Measurements from ENCODE around the gene PSME4. TPM values are rescaled to one million over a fixed set of nuclear protein-coding genes. Genes with fewer than 3 reads are reported as not detected.
A peak's percentile ranks its signal among the peaks of the same experiment; 100 is the strongest.

The PSME4 gene
- total RNA-seq, 1 experiment from 2014 or later, result 65.2 TPM

DNA sequence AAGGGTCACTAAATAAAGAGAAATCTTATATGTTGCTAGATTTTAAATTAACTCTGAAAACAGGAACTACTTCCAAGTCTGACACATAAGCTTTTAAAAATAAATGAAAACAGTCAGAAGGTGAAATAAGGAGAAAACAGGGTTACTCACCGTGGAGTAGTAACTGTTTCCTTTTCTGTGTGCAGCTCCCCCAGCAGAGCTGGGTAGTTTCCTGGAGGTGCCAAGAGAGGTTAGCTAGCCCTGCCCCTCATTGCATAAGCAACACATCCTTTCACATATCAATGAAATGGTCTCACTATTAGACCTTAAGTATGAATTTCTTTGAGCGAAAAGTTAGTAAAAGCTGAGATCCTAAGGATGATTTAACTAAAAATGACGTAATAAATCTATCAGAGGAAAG is 57.1 kb downstream of the PSME4 start:
- H3K4me1 Mint-ChIP-seq (ENCODE audit: insufficient read depth, unreplicated experiment), result no peaks in the 10 kb centered on the region
- CTCF ChIA-PET, result no interaction called here
- no TSS peak for BruUV-seq (replicated peaks)
- H3K9me3 Mint-ChIP-seq (ENCODE audit: unreplicated experiment), result no peaks in the 10 kb centered on the region
- no peak overlapping the region for H3K4me3 Mint-ChIP-seq (ENCODE audit: unreplicated experiment)
- no peak overlapping the region for H3K27ac Mint-ChIP-seq (ENCODE audit: low read depth, unreplicated experiment)
- intact Hi-C loops (cut with micrococcal nuclease), result loop anchor here (10.0 kb wide), 1 partner anchor 171 kb away; no protein-coding TSS in a partner anchor
- POLR2A ChIA-PET, result interaction anchor here (1.0 to 4.0 kb wide), 2 partner anchors 18 to 56 kb away, joined by 4 to 19 read pairs; partner anchors contain the start of gene PSME4
- TF ChIP-seq, protein P1, sequence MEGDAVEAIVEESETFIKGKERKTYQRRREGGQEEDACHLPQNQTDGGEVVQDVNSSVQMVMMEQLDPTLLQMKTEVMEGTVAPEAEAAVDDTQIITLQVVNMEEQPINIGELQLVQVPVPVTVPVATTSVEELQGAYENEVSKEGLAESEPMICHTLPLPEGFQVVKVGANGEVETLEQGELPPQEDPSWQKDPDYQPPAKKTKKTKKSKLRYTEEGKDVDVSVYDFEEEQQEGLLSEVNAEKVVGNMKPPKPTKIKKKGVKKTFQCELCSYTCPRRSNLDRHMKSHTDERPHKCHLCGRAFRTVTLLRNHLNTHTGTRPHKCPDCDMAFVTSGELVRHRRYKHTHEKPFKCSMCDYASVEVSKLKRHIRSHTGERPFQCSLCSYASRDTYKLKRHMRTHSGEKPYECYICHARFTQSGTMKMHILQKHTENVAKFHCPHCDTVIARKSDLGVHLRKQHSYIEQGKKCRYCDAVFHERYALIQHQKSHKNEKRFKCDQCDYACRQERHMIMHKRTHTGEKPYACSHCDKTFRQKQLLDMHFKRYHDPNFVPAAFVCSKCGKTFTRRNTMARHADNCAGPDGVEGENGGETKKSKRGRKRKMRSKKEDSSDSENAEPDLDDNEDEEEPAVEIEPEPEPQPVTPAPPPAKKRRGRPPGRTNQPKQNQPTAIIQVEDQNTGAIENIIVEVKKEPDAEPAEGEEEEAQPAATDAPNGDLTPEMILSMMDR (IDR thresholded peaks at IDR 0.05; ENCODE audit: unreplicated experiment), result no peak
- no peaks in the 10 kb centered on the region for H3K27me3 Mint-ChIP-seq (ENCODE audit: insufficient read depth, unreplicated experiment)
- peaks cover 43% of the 10 kb centered on the region for H3K36me3 Mint-ChIP-seq (ENCODE audit: insufficient read depth, unreplicated experiment)
- peak; percentile 33 for DNase-seq (ENCODE audit: unreplicated experiment)

DNA sequence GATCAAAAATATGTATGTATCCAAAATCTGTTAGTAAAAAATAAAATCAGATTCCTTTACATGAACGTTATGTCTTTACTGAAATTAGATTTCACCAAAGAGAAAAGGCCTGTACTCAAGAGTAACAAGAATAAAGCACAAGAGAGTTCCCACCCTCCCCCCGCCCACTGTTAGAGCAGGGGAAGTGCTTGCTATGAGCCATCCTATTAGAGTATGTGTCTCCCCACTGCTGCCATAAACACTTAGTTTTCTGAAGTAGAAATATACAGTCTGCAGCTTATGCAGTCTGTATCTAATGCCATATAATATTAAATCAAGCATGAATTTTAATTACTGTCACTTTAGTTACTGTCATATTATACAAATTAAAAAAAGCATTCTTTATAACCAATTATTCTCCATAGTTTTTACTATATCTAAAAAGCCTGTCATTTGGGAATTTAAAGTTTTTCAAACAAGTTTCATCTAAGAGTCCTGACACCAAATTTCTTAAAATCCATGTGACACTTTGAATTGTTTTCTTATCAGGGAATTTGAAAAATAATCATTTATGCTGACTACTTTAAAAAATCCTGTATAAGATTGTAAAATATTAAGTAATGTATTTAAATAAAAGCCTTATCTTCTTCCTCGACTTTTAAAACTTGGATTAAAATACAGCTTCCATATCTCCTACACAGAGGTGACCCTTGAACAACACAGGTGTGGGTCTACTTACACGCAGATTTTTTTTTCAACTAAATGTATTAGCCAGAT is 59.2 kb downstream of the PSME4 start:
- Mint-ChIP-seq H3K27ac (ENCODE audit: low read depth, unreplicated experiment) (no peak overlapping the region), H3K9me3 (ENCODE audit: unreplicated experiment) (no peaks in the 10 kb centered on the region), H3K4me1 (ENCODE audit: insufficient read depth, unreplicated experiment) (no peaks in the 10 kb centered on the region), H3K27me3 (ENCODE audit: insufficient read depth, unreplicated experiment) (no peaks in the 10 kb centered on the region), H3K36me3 (ENCODE audit: insufficient read depth, unreplicated experiment) (peaks cover 50% of the 10 kb centered on the region), H3K4me3 (ENCODE audit: unreplicated experiment) (no peak overlapping the region)
- ChIA-PET POLR2A (interaction anchor here (0.6 to 4.0 kb wide), 4 partner anchors 11 to 1666 kb away, joined by 3 to 19 read pairs (median 6); partner anchors contain the start of gene PSME4), CTCF (interaction anchor here (0.6 to 1.8 kb wide), 5 partner anchors 9 to 57 kb away, joined by 3 to 4 read pairs (median 3); no protein-coding TSS in a partner anchor)
- intact Hi-C loops (cut with micrococcal nuclease), result loop anchor here (10.0 kb wide), 1 partner anchor 173 kb away; no protein-coding TSS in a partner anchor
- DNase-seq (ENCODE audit: unreplicated experiment), result no peak
- no TSS peak for BruUV-seq (replicated peaks)
- TF ChIP-seq, protein P1 (IDR thresholded peaks at IDR 0.05; ENCODE audit: unreplicated experiment), result no peak

GRCh38 chr2:53907582-53907981 is 63.2 kb downstream of the PSME4 start:
- Mint-ChIP-seq H3K9me3 (ENCODE audit: unreplicated experiment) (no peaks in the 10 kb centered on the region), H3K4me3 (ENCODE audit: unreplicated experiment) (no peak overlapping the region), H3K27ac (ENCODE audit: low read depth, unreplicated experiment) (no peak overlapping the region), H3K36me3 (ENCODE audit: insufficient read depth, unreplicated experiment) (peaks cover 63% of the 10 kb centered on the region), H3K27me3 (ENCODE audit: insufficient read depth, unreplicated experiment) (no peaks in the 10 kb centered on the region), H3K4me1 (ENCODE audit: insufficient read depth, unreplicated experiment) (no peaks in the 10 kb centered on the region)
- intact Hi-C loops (cut with micrococcal nuclease), result no loop called here
- DNase-seq (ENCODE audit: unreplicated experiment), result no peak
- TF ChIP-seq, protein P1 (IDR thresholded peaks at IDR 0.05; ENCODE audit: unreplicated experiment), result no peak
- ChIA-PET CTCF (interaction anchor here (1.1 kb wide), 1 partner anchor 10 kb away, joined by 3 read pairs; no protein-coding TSS in a partner anchor), POLR2A (no interaction called here)
- BruUV-seq (replicated peaks), result no TSS peak

- peaks cover 76% of the 10 kb centered on the region for H3K36me3 Mint-ChIP-seq (ENCODE audit: insufficient read depth, unreplicated experiment)
- no TSS peak for BruUV-seq (replicated peaks)
- no peak overlapping the region for H3K4me3 Mint-ChIP-seq (ENCODE audit: unreplicated experiment)
- no peak overlapping the region for H3K27ac Mint-ChIP-seq (ENCODE audit: low read depth, unreplicated experiment)
- no peak for DNase-seq (ENCODE audit: unreplicated experiment)
- ChIA-PET CTCF (interaction anchor here (0.6 to 0.7 kb wide), 2 partner anchors 198 to 794 kb away, joined by 3 read pairs; no protein-coding TSS in a partner anchor), POLR2A (interaction anchor here (1.4 kb wide), 1 partner anchor 17 kb away, joined by 3 read pairs; no protein-coding TSS in a partner anchor)
- TF ChIP-seq, protein P1 (IDR thresholded peaks at IDR 0.05; ENCODE audit: unreplicated experiment), result no peak
- no peaks in the 10 kb centered on the region for H3K9me3 Mint-ChIP-seq (ENCODE audit: unreplicated experiment)
- no peaks in the 10 kb centered on the region for H3K27me3 Mint-ChIP-seq (ENCODE audit: insufficient read depth, unreplicated experiment)
- intact Hi-C loops (cut with micrococcal nuclease), result no loop called here
- no peaks in the 10 kb centered on the region for H3K4me1 Mint-ChIP-seq (ENCODE audit: insufficient read depth, unreplicated experiment)
These were observed 65.4 kb downstream of the PSME4 start for GRCh38 chr2:53905396-53905795.
